IPS-11a (cell line): ENCODE measurements around the gene PCDHB9.
A peak's percentile ranks its signal among the peaks of the same experiment; 100 is the strongest.
"Not testable (repeated sequence)": the region's sequence is repeated elsewhere in the genome, so short reads cannot be mapped to it uniquely, and the experiment has no call there.

Experiments used
- H3K4me3 ChIP-seq: one replicate; pipeline ENCODE4 v1.5.1; 2013; ENCODE audit warnings: low read depth, low read length, control low read depth

Gene PCDHB9

DNA sequence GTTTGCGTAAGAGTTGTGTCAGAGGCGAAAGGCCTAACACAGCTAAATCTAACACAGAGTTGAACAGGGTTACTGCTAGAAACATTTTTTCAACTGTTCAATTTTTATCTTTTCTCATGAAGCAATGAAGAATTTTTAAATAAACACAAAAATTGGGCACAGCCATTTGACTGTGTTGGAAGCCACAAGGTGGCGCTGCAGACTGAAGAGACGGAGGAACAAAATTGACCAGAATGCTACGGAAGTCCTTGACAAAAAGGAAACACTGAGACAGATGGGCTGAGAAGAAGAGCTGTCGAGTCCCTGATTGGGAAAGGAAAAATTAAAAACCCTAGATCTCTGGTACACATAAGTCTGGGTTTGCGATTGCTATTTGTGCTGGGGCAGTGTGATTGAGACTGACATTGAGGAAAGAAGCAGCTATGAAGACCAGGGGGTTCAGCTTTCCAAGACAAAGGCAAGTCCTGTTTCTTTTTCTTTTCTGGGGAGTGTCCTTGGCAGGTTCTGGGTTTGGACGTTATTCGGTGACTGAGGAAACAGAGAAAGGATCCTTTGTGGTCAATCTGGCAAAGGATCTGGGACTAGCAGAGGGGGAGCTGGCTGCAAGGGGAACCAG is at the start of gene PCDHB9:
Gene PCDHB9 (plus strand): TSS at position 265 of the 616 bp plus-strand sequence. CDS start 158 bp downstream, at position 423.
- H3K4me3 ChIP-seq, result no peak within 1 kb of the TSS

GRCh38 chr5:141137346-141137745 is 49.6 kb upstream of the PCDHB9 start:
- H3K4me3 ChIP-seq, result not testable (repeated sequence)

DNA sequence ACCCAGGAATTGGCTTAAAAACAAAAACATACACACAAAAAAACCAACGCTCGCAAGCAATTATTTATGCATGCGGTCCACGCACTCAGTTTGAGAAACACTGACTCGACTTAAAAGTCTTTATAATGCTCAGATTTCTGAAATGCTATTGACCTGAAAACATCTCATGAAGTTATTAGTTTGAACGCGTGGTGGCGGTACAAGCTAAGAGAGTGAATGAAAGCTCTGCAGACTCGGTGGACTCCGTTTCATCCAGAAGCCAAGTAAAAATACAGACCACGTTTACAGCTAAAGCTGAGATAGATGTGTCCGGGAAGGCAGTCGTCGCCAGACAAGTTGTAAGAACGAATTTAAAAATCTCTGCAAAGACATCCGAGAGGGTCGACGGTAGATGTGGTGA is 37.1 kb upstream of the PCDHB9 start, which contains the start of gene PCDHB6:
Gene PCDHB6 (plus strand): TSS at position 246 of the 400 bp plus-strand sequence. CDS start 201 bp downstream, outside the sequence.
- no peak within 1 kb of the TSS for H3K4me3 ChIP-seq

DNA sequence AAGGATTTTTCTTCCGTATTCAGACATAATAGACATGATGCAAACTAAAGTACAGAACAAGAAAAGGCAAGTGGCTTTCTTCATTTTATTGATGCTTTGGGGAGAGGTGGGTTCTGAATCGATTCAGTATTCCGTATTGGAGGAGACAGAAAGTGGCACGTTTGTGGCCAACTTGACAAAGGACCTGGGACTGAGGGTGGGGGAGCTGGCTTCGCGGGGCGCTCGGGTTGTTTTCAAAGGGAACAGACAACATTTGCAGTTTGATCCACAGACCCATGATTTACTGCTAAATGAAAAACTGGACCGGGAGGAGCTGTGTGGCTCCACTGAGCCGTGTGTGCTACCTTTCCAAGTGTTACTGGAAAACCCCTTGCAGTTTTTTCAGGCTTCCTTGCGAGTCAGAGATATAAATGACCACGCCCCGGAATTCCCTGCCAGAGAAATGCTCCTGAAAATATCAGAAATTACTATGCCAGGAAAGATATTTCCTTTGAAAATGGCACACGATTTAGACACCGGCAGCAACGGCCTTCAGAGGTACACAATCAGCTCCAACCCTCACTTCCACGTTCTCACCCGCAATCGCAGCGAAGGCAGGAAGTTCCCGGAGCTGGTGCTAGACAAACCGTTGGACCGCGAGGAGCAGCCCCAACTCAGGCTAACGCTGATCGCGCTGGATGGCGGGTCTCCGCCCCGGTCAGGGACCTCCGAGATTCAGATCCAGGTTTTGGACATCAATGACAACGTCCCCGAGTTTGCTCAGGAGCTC is 36.6 kb upstream of the PCDHB9 start:
- no peak overlapping the region for H3K4me3 ChIP-seq

DNA sequence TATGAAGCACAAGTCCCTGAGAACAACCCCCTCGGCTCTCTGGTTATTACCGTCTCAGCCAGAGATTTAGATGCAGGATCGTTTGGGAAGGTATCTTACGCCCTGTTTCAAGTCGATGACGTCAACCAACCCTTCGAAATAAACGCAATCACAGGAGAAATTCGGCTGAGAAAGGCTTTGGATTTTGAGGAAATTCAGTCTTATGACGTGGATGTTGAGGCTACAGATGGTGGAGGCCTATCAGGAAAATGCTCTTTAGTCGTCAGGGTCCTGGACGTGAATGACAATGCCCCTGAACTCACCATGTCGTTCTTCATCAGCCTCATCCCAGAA is 36.0 kb upstream of the PCDHB9 start:
- H3K4me3 ChIP-seq, result no peak overlapping the region

DNA sequence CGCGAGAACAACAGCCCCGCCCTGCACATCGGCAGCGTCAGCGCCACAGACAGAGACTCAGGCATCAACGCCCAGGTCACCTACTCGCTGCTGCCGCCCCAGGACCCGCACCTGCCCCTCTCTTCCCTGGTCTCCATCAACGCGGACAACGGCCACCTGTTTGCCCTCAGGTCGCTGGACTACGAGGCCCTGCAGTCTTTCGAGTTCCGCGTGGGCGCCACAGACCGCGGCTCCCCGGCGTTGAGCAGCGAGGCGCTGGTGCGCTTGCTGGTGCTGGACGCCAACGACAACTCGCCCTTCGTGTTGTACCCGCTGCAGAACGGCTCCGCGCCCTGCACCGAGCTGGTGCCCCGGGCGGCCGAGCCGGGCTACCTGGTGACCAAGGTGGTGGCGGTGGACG is 35.3 kb upstream of the PCDHB9 start:
- H3K4me3 ChIP-seq, result not testable (repeated sequence)

GRCh38 chr5:141152096-141152495 is 34.9 kb upstream of the PCDHB9 start:
- not testable (repeated sequence) for H3K4me3 ChIP-seq

DNA sequence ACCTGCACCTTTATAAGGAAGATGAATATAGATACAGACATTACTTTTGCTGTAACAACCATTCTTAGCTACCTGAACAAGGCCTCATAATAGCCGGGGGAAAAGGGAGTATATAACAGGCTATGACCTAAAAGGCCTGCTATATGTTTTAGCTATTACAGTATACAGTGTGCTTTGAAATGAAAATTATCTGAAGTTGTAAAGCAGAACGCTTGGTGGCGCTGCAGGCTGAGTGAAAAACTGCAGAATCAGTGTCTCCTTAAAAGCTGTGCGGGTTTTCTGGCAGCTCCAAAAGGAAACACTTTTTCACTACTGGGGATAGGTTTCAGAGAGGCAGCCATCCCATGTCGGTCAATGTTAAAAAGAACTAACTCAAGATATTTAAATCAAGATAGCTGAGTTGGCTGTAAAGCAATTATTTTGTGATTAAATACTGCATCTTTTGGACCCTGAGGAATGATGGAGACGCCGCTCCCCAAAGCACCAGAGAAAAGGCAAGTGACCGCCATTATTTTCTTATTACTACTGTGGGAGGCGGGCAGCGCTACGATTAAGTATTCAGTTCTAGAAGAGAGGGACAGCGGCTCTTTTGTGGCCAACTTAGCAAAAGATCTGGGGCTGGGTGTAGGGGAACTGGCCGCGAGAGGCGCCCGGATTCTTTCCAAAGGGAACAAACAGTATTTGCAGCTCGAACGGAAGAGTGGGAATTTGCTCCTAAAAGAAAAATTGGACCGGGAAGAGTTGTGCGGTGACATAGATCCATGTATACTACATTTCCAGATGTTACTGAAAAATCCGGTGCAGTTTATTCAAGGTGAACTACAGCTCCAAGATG is 31.2 kb upstream of the PCDHB9 start:
- peak overlapping the region; percentile 36 for H3K4me3 ChIP-seq

- H3K4me3 ChIP-seq, result not testable (repeated sequence)
Measured at GRCh38 chr5:141157356-141157755, 29.6 kb upstream of the PCDHB9 start.

- H3K4me3 ChIP-seq, result not testable (repeated sequence)
Measured at GRCh38 chr5:141157901-141158300, 29.1 kb upstream of the PCDHB9 start.

- no peak within 1 kb of the TSS for H3K4me3 ChIP-seq
Measured at GRCh38 chr5:141172381-141173204, 14.4 kb upstream of the PCDHB9 start, which contains the start of gene PCDHB7. Gene PCDHB7, plus strand, starts transcription at chr5:141172644. Its CDS starts 192 bp downstream, at chr5:141172836.

GRCh38 chr5:141174291-141175104 is 12.5 kb upstream of the PCDHB9 start:
- not testable (repeated sequence) for H3K4me3 ChIP-seq

DNA sequence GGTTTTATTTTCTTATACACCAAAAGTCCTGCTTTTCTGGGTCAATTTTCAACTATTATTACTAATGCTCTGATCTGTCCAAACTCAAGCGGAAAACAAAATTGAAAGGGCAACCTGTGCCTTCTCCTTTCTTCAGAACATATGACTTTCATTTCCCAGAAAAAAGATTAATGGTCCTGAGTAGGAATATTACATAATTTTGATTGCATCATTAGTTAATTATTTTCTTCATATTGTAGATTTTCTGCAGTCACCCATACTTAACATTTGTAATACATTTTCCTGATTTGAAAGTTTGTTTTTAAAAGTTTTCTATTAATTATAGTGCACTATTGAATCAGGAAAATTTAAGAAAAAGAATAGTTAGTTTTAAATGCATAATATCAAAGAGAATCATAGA is 11.0 kb upstream of the PCDHB9 start:
- no peak overlapping the region for H3K4me3 ChIP-seq

DNA sequence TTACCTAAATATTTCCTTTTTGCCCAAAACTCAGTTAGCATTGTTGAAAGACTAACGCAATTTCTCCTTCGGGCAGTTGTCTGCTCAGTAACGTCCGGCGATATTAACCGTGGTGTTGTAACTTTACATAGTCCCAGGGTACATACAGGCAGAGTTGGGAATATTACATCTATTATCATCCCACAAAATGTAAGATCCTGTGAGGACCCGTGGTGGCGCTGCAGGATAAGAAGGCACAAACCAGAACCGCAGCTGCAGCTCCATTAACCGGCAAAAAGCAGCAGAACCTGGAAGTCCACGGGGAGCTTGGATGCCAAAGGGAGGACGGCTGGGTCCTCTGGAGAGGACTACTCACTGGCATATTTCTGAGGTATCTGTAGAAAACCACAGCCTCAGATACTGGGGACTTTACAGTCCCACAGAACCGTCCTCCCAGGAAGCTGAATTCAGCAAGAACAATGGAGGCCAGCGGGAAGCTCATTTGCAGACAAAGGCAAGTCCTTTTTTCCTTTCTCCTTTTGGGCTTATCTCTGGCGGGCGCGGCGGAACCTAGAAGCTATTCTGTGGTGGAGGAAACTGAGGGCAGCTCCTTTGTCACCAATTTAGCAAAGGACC is 9.3 kb upstream of the PCDHB9 start, which contains the start of gene PCDHB8:
Gene PCDHB8 (plus strand): TSS at position 214 of the 615 bp plus-strand sequence. CDS start 245 bp downstream, at position 459.
- H3K4me3 ChIP-seq, result not testable (repeated sequence)

GRCh38 chr5:141179371-141179770 is 7.6 kb upstream of the PCDHB9 start:
- not testable (repeated sequence) for H3K4me3 ChIP-seq

GRCh38 chr5:141179876-141180275 is 7.1 kb upstream of the PCDHB9 start:
- not testable (repeated sequence) for H3K4me3 ChIP-seq

- H3K4me3 ChIP-seq, result no peak overlapping the region
Measured at GRCh38 chr5:141180313-141180712, 6.6 kb upstream of the PCDHB9 start.

DNA sequence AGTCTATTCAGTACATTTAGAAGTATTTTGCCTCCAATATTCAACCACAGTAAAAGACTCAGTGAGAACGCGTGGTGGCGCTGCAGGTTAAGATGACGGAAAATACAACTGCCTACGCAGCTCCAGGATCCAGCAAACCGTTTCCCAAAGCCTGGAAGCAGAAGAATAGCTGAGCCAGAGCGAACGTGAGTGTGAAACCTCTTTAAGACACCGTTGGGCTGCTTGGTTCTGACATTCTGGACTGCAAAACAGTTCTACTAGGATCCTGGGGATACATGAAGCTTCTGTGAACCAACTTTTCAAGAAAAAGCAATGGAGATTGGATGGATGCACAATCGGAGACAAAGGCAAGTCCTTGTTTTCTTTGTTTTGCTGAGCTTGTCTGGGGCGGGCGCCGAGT is 4.7 kb upstream of the PCDHB9 start, which contains the start of gene PCDHB16:
Gene PCDHB16 (plus strand): TSS at position 140 of the 400 bp plus-strand sequence. CDS start 173 bp downstream, at position 313.
- H3K4me3 ChIP-seq, result peak within 1 kb of the TSS; percentile 2
